K562 (cell line): Measurements from ENCODE around the gene LRRC47. TPM values are rescaled to one million over a fixed set of nuclear protein-coding genes. Genes with fewer than 3 reads are reported as not detected.

Experiments
- DNMT1 ChIP-seq: fragments of 450-650 bp; IDR thresholded peaks from 2 replicates; pipeline ENCODE4 v1.6.1; 2016; ENCODE audit warnings: antibody characterized with exemption, mild to moderate bottlenecking
- DPF2 ChIP-seq: fragments of 450-650 bp; IDR thresholded peaks from 2 replicates; pipeline ENCODE4 v1.6.1; 2016
- KDM1A ChIP-seq, 2 experiments: fragments of 450-650 bp; IDR thresholded peaks; 2 replicates each; pipeline ENCODE4 v1.6.1; 2016; ENCODE audit warnings: mild to moderate bottlenecking in 2 of 2
- NFIX ChIP-seq: fragments of 250-450 bp; sonication (Bioruptor Pico); IDR thresholded peaks from 2 replicates; pipeline ENCODE4 v1.4.0; 2020; ENCODE audit warnings: low read depth, mild to moderate bottlenecking, moderate library complexity
- PRPF4 ChIP-seq: fragments of 200-400 bp; formaldehyde crosslinking; IDR thresholded peaks from one replicate; pipeline ENCODE4 v1.6.1; 2017; ENCODE audit warnings: low read length, low read depth, mild to moderate bottlenecking; ENCODE audit not compliant: insufficient read depth, poor library complexity, severe bottlenecking
- ZNF133 ChIP-seq: fragments of 250-450 bp; sonication (Bioruptor Pico); IDR thresholded peaks from 2 replicates; pipeline ENCODE4 v1.4.0; 2020; ENCODE audit warnings: mild to moderate bottlenecking
- polyA plus RNA-seq, 8 experiments: library from polyadenylated mRNA; depleted of rRNA in 4 of 8; stranded (reverse) in 5 of 8; unstranded in 3 of 8; fragments of >200 nt; fragmentation: Nextera tagmentation in 2 of 8; fragmentation: Illumina TruSeq in 1 of 8; extraction: Ambion mirVana in 2 of 8; extraction: Trizol in 1 of 8; gene quantifications; 2 replicates each; pipeline versions ENCODE4 v1.2.1 to v1.2.3, GENCODE V29; 2011 to 2014; ENCODE audit warnings: inconsistent platforms in 1 of 8, missing spikeins in 1 of 8
- total RNA-seq, 7 experiments: library from RNA; depleted of rRNA in 6 of 7; stranded (reverse); fragments of >200 nt in 6 of 7; fragmentation: Illumina TruSeq in 2 of 7; extraction: Trizol in 2 of 7; gene quantifications; 2 replicates each; pipeline versions ENCODE4 v1.2.1 to v1.2.3, GENCODE V29; 2011 to 2021; ENCODE audit warnings: low replicate concordance in 1 of 7
- TF ChIP-seq, protein P1 (sequence below): fragments of 450-650 bp; IDR thresholded peaks from 2 replicates; pipeline ENCODE4 v1.6.1; 2017; ENCODE audit warnings: antibody characterized with exemption, mild to moderate bottlenecking
- TF ChIP-seq, protein P2 (sequence below): fragments of 200-800 bp; sonication (Bioruptor generic); IDR thresholded peaks from 2 replicates; pipeline ENCODE4 v1.6.1; 2017; ENCODE audit warnings: missing genetic modification characterization, missing compliant biosample characterization
- TF ChIP-seq, protein P3 (sequence below): fragments of 450-650 bp; IDR thresholded peaks from one replicate; pipeline ENCODE4 v1.6.1; 2018; ENCODE audit warnings: mild to moderate bottlenecking, moderate library complexity; ENCODE audit not compliant: partially characterized antibody
- TF ChIP-seq, protein P4 (sequence below), 2 experiments: fragments of 450-650 bp in 1 of 2; sonication (generic) in 1 of 2; formaldehyde crosslinking in 1 of 2; IDR thresholded peaks; 2 replicates each; pipeline versions ENCODE4 v1.7.1 to v1.9.0; 2016 to 2022; ENCODE audit warnings: inconsistent platforms in 1 of 2, mild to moderate bottlenecking in 1 of 2, missing genetic modification reagents in 1 of 2

Gene LRRC47
- total and polyA plus RNA-seq, 9 of the 15 experiments (the other 6 are each of a cell fraction or from before 2014, with no cell fraction given), result 4.6 to 68.0 (median 35.9) TPM

DNA sequence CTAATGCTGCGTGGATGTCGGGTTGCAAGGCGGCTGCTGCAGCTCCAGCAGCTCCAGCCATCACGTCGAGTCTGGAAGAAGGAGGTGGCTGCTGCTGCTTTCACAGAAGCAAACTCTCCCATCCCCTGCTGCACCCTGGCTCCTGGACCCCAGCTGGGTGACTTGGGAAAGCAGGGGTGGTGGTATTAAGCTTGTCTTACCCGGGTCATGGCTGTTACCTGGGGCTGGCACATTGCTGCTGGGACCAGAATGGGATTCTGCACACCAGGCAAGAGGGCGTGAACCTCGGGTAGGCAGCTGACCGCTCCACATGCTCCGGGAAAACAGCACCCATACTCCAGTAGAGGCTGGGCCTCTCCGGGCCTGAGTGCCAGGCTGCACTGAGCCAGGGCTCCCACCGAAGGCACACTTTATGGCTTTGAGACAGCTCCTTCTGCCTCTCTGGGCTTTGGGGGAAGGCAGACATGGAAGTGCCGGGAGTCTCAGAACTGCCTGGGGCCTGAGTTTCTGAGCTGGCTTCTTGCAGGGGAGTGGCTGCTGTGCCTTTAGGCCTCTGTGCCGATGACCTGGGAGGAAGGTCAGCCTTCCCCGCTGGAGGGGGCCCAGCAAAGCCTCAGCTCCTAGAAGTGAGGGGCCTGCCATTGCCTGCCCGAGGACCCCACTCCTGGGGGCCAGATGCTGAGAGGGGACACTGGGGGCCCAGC lies 22.6 kb downstream of the LRRC47 start (continued):
- TF ChIP-seq, protein P1, sequence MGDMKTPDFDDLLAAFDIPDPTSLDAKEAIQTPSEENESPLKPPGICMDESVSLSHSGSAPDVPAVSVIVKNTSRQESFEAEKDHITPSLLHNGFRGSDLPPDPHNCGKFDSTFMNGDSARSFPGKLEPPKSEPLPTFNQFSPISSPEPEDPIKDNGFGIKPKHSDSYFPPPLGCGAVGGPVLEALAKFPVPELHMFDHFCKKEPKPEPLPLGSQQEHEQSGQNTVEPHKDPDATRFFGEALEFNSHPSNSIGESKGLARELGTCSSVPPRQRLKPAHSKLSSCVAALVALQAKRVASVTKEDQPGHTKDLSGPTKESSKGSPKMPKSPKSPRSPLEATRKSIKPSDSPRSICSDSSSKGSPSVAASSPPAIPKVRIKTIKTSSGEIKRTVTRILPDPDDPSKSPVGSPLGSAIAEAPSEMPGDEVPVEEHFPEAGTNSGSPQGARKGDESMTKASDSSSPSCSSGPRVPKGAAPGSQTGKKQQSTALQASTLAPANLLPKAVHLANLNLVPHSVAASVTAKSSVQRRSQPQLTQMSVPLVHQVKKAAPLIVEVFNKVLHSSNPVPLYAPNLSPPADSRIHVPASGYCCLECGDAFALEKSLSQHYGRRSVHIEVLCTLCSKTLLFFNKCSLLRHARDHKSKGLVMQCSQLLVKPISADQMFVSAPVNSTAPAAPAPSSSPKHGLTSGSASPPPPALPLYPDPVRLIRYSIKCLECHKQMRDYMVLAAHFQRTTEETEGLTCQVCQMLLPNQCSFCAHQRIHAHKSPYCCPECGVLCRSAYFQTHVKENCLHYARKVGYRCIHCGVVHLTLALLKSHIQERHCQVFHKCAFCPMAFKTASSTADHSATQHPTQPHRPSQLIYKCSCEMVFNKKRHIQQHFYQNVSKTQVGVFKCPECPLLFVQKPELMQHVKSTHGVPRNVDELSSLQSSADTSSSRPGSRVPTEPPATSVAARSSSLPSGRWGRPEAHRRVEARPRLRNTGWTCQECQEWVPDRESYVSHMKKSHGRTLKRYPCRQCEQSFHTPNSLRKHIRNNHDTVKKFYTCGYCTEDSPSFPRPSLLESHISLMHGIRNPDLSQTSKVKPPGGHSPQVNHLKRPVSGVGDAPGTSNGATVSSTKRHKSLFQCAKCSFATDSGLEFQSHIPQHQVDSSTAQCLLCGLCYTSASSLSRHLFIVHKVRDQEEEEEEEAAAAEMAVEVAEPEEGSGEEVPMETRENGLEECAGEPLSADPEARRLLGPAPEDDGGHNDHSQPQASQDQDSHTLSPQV, result peak; percentile 78
- TF ChIP-seq, protein P2, sequence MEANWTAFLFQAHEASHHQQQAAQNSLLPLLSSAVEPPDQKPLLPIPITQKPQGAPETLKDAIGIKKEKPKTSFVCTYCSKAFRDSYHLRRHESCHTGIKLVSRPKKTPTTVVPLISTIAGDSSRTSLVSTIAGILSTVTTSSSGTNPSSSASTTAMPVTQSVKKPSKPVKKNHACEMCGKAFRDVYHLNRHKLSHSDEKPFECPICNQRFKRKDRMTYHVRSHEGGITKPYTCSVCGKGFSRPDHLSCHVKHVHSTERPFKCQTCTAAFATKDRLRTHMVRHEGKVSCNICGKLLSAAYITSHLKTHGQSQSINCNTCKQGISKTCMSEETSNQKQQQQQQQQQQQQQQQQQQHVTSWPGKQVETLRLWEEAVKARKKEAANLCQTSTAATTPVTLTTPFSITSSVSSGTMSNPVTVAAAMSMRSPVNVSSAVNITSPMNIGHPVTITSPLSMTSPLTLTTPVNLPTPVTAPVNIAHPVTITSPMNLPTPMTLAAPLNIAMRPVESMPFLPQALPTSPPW, result no peak
- TF ChIP-seq DPF2 (no peak), NFIX (CRISPR knock-in tag) (no peak), PRPF4 (no peak), KDM1A (IDR thresholded peaks at IDR 0.05) (no peak), ZNF133 (0 out of 2 replicates have a peak, but pooled peaks have one; percentile 70), DNMT1 (no peak)
- TF ChIP-seq, protein P3, sequence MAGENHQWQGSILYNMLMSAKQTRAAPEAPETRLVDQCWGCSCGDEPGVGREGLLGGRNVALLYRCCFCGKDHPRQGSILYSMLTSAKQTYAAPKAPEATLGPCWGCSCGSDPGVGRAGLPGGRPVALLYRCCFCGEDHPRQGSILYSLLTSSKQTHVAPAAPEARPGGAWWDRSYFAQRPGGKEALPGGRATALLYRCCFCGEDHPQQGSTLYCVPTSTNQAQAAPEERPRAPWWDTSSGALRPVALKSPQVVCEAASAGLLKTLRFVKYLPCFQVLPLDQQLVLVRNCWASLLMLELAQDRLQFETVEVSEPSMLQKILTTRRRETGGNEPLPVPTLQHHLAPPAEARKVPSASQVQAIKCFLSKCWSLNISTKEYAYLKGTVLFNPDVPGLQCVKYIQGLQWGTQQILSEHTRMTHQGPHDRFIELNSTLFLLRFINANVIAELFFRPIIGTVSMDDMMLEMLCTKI, result no peak
- TF ChIP-seq, protein P4, sequence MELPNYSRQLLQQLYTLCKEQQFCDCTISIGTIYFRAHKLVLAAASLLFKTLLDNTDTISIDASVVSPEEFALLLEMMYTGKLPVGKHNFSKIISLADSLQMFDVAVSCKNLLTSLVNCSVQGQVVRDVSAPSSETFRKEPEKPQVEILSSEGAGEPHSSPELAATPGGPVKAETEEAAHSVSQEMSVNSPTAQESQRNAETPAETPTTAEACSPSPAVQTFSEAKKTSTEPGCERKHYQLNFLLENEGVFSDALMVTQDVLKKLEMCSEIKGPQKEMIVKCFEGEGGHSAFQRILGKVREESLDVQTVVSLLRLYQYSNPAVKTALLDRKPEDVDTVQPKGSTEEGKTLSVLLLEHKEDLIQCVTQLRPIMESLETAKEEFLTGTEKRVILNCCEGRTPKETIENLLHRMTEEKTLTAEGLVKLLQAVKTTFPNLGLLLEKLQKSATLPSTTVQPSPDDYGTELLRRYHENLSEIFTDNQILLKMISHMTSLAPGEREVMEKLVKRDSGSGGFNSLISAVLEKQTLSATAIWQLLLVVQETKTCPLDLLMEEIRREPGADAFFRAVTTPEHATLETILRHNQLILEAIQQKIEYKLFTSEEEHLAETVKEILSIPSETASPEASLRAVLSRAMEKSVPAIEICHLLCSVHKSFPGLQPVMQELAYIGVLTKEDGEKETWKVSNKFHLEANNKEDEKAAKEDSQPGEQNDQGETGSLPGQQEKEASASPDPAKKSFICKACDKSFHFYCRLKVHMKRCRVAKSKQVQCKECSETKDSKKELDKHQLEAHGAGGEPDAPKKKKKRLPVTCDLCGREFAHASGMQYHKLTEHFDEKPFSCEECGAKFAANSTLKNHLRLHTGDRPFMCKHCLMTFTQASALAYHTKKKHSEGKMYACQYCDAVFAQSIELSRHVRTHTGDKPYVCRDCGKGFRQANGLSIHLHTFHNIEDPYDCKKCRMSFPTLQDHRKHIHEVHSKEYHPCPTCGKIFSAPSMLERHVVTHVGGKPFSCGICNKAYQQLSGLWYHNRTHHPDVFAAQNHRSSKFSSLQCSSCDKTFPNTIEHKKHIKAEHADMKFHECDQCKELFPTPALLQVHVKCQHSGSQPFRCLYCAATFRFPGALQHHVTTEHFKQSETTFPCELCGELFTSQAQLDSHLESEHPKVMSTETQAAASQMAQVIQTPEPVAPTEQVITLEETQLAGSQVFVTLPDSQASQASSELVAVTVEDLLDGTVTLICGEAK (IDR thresholded peaks at IDR 0.05), result no peak
- TF ChIP-seq, protein P4 (CRISPR knock-in tag; IDR thresholded peaks at IDR 0.05), result no peak
